ENCODE data around the gene SOX15.

The SOX15 gene

GRCh38 chr17:7561028-7561575 is 28.8 kb downstream of the SOX15 start:
- TF ChIP-seq, protein P1, sequence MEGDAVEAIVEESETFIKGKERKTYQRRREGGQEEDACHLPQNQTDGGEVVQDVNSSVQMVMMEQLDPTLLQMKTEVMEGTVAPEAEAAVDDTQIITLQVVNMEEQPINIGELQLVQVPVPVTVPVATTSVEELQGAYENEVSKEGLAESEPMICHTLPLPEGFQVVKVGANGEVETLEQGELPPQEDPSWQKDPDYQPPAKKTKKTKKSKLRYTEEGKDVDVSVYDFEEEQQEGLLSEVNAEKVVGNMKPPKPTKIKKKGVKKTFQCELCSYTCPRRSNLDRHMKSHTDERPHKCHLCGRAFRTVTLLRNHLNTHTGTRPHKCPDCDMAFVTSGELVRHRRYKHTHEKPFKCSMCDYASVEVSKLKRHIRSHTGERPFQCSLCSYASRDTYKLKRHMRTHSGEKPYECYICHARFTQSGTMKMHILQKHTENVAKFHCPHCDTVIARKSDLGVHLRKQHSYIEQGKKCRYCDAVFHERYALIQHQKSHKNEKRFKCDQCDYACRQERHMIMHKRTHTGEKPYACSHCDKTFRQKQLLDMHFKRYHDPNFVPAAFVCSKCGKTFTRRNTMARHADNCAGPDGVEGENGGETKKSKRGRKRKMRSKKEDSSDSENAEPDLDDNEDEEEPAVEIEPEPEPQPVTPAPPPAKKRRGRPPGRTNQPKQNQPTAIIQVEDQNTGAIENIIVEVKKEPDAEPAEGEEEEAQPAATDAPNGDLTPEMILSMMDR (IDR thresholded peaks at IDR 0.05; ENCODE audit: control insufficient read depth, extremely low read depth, insufficient read depth): peak; percentile 81
- H3K4me3 ChIP-seq (ENCODE audit: low read depth, low read length): peak overlapping the region; percentile 90

DNA sequence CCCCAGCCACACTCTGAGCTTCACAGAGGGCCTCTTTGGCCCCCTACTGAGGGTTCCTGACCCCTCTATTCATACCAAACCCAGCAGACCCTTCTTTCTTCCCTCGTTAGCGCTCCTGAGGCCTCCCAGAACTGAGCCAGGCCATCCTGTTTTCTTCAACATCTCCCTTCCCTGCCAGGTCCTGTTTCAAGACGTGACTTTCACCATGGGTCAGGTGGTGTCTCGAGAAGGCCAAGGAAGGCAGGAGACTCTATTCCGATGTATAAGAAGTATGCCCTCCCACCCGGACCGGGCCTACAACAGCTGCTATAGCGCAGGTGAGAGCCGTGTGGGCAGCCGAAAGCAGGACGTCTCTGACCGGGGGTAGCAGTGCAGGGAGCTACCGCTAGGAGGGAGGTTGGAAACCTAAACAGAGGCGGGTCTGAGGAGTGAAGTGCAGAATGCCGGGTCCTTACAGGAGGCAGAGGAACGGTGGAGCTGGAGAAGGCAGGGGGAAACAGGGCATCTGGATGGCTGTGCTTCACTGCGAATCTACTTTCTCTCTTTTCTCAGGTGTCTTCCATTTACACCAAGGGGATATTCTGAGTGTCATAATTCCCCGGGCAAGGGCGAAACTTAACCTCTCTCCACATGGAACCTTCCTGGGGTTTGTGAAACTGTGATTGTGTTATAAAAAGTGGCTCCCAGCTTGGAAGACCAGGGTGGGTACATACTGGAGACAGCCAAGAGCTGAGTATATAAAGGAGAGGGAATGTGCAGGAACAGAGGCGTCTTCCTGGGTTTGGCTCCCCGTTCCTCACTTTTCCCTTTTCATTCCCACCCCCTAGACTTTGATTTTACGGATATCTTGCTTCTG is 29.5 kb downstream of the SOX15 start:
- peak overlapping the region; percentile 90 for H3K4me3 ChIP-seq (ENCODE audit: low read depth, low read length)
- no peak for DNase-seq (ENCODE audit: low read depth)
- TF ChIP-seq, protein P1 (IDR thresholded peaks at IDR 0.05; ENCODE audit: control insufficient read depth, extremely low read depth, insufficient read depth): peak; percentile 54

More at GRCh38 chr17:7561028-7561575, 28.8 kb downstream of the SOX15 start:
- DNase-seq (ENCODE audit: low read depth): peak; percentile 66

GRCh38 chr17:7559320-7560171 is 30.3 kb downstream of the SOX15 start:
- TF ChIP-seq, protein P1 (IDR thresholded peaks at IDR 0.05; ENCODE audit: control insufficient read depth, extremely low read depth, insufficient read depth): no peak
- DNase-seq (ENCODE audit: low read depth): no peak
- peak overlapping the region; percentile 56 for H3K4me3 ChIP-seq (ENCODE audit: low read depth, low read length)

- peak within 1 kb of the TSS; percentile 56 for H3K4me3 ChIP-seq (ENCODE audit: low read depth, low read length)
- DNase-seq (ENCODE audit: low read depth): no peak
- TF ChIP-seq, protein P1 (IDR thresholded peaks at IDR 0.05; ENCODE audit: control insufficient read depth, extremely low read depth, insufficient read depth): no peak
These were observed 31.2 kb downstream of the SOX15 start, which contains the start of gene TNFSF13 for GRCh38 chr17:7558544-7559319. Gene TNFSF13, plus strand, starts transcription at chr17:7558750. Its CDS starts 290 bp downstream, at chr17:7559040.

- TF ChIP-seq, protein P1 (IDR thresholded peaks at IDR 0.05; ENCODE audit: control insufficient read depth, extremely low read depth, insufficient read depth): no peak
- DNase-seq (ENCODE audit: low read depth): peak; percentile 80
- H3K4me3 ChIP-seq (ENCODE audit: low read depth, low read length): peak overlapping the region; percentile 56
These were observed 31.9 kb downstream of the SOX15 start for GRCh38 chr17:7557775-7558543.

All from LNCaP clone FGC (cell line).